Neural progenitor cell (in vitro differentiated cells): ENCODE data around the gene JSRP1.

Experiments used
- EZH2 ChIP-seq: fragments of 200-600 bp; sonication (generic); IDR thresholded peaks from 2 replicates; pipeline ENCODE4 v1.6.1; 2017; ENCODE audit warnings: antibody characterized with exemption, mild to moderate bottlenecking, moderate library complexity
- EZH2phosphoT487 ChIP-seq: fragments of 200-600 bp; sonication (generic); IDR thresholded peaks from 2 replicates; pipeline ENCODE4 v1.6.1; 2017; ENCODE audit warnings: antibody characterized with exemption
- TF ChIP-seq, protein P1 (sequence below): fragments of 200-600 bp; sonication (generic); IDR thresholded peaks from 2 replicates; pipeline ENCODE4 v1.5.1; 2017; ENCODE audit warnings: antibody characterized with exemption, mild to moderate bottlenecking

DNA sequence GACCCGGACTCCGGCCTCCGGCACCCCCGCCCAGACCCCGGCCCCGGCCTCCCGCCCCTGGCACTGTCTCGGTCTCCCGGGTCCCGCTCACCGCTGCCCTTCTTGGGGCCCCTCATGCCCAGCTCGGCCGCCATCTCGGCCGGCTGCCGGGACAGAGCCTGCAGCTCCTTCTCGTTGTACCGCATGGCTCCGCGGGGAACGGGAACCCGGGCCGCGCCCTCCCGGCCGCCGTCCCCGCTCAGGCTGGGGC lies 20.2 kb downstream of the JSRP1 start:
- TF ChIP-seq, protein P1, sequence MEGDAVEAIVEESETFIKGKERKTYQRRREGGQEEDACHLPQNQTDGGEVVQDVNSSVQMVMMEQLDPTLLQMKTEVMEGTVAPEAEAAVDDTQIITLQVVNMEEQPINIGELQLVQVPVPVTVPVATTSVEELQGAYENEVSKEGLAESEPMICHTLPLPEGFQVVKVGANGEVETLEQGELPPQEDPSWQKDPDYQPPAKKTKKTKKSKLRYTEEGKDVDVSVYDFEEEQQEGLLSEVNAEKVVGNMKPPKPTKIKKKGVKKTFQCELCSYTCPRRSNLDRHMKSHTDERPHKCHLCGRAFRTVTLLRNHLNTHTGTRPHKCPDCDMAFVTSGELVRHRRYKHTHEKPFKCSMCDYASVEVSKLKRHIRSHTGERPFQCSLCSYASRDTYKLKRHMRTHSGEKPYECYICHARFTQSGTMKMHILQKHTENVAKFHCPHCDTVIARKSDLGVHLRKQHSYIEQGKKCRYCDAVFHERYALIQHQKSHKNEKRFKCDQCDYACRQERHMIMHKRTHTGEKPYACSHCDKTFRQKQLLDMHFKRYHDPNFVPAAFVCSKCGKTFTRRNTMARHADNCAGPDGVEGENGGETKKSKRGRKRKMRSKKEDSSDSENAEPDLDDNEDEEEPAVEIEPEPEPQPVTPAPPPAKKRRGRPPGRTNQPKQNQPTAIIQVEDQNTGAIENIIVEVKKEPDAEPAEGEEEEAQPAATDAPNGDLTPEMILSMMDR, result no peak
- no peak for TF ChIP-seq EZH2
- no peak for TF ChIP-seq EZH2phosphoT487
